GM19240 (cell line): ENCODE results near the gene B4GALNT2.
"Not testable (repeated sequence)": the region's sequence is repeated elsewhere in the genome, so short reads cannot be mapped to it uniquely, and the experiment has no call there.

Source experiments
- DNase-seq: peaks from one replicate; pipeline ENCODE4 v3.0.0; 2011; ENCODE audit warnings: low spot score; ENCODE audit not compliant: insufficient read length

The B4GALNT2 gene, protein sequence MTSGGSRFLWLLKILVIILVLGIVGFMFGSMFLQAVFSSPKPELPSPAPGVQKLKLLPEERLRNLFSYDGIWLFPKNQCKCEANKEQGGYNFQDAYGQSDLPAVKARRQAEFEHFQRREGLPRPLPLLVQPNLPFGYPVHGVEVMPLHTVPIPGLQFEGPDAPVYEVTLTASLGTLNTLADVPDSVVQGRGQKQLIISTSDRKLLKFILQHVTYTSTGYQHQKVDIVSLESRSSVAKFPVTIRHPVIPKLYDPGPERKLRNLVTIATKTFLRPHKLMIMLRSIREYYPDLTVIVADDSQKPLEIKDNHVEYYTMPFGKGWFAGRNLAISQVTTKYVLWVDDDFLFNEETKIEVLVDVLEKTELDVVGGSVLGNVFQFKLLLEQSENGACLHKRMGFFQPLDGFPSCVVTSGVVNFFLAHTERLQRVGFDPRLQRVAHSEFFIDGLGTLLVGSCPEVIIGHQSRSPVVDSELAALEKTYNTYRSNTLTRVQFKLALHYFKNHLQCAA

DNA sequence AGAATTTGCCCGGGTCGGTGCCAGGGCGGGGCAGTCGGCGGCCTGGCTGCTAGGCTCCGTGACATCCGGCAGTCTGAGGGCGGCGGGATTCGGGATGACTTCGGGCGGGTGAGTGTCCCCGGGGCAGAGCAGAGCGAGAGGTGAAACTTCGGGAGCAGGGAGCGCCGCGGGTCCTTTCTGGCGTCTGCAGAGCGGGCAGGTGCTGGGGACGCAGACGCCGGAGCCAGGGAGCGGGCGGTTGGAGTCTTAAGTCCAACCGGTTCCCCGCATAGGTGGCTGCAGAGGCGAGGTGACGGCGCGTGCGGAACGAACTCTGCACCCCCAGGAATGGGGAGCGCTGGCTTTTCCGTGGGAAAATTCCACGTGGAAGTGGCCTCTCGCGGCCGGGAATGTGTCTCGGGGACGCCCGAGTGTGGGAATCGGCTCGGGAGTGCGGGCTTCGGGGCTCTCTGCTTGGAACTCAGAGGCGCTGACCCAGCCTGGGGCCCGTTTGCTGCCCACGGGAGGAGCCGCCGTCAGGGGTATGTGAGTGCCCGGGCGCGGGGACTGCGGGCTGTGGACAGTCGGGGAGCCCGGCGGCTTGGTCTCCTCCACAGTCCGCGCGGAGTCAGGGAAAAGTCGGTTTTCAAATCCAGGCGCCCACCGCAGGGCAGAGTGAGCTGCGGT is at the start of gene B4GALNT2:
Gene B4GALNT2 (plus strand): TSS at position 71 of the 666 bp plus-strand sequence. CDS start 24 bp downstream, at position 95.
- DNase-seq = no peak

DNA sequence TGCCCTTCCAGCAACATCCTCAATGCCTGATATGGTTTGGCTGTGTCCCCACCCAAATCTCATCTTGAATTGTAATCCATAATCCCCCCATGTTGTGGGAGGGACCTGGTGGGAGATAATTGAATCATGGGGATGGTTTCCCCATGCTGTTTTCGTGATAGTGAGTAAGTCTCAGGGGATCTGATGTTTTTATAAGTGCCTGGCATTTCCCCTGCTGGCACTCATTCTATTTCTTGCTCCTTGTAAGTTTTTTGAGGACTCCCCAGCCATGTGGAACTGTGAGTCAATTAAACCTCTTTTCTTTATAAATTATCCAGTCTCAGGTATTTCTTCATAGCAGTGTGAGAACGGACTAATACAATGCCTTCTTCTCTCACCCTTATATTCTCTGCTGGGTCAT is 47.5 kb upstream of the B4GALNT2 start:
- not testable (repeated sequence) for DNase-seq

DNA sequence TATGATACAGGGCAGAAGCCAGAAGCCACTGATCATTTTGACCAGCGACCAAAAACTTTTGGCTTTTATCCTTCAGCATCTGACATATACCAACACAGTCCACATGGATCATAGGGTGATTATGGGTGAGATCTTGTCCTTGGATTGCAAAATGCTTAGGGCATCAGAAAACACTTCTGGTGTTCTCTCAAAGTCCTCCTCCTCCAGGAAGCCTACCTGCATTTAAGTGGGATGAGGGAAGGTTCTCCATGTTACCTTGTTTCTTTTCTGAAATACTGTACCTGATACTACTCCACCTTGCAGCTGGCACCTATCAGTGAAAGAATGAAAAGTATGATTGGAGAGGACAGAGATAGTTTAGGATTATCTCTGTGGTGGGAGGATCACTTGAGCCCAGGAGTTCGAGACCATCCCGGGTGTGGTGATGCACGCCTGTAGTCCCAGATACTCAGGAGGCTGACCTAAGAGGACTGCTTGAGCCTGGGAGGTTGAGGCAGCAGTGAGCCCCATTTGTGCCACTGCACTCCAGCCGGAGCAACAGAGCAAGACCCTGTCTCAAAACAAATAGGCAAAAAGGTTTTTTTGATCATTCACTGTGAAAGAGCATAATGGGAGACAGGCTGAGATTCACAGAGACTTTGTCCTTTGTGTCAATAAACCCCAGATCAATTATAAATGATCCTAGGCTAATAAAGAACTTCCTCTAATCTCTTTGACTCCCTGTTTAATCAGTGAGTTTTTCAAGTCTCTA is 46.8 kb upstream of the B4GALNT2 start:
- no peak for DNase-seq

DNA sequence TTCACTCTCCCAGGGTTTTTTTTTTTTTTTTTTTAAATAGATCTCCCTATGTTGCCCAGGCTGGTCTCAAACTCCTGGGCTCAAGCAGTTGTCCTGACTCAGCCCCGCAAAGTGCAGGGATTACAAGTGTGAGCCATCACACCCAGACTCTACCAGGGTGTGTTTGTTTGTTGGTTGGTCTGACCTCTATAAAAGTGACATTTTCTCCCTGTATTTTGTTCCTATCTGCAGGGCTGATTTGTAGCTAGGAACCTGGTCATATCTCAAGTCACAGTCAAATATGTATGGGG is 46.3 kb upstream of the B4GALNT2 start:
- DNase-seq = no peak

DNA sequence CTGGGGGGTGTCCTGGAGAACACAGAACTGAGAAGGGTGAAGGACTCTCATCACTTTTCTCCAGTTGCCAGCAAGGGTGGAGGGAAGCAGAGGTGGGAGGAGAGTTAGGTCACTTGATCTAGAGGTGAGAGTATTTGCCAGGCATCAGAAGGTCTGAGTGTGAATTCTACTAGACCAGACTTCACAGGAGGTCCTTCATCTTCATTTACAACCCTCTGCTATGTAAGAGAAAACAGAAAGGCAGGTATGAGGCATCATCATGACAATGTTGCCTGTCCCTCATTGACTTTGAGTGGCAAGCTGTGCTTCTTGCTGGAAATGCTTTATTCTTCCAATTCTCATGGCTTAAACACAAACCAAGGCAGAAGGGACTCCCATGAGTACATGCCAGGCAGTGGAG is 45.9 kb upstream of the B4GALNT2 start:
- no peak for DNase-seq

DNA sequence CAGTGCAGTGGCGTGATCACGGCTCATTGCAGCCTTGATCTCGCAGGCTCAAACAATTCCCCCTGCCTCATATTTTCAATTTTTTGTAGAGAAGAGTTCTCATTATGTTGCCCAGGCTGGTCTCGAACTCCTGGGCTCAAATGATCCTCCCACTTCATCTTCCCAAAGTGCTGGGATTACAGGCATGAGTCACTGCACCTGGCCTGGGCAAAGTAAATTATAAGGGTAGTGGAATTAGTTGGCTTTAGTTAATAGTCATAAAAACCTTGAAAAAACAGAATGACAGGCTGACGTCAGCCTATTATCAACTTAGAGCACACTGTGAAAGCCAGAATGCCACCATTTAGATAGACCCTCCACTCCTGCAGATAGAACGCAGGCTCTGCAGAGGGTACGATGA is 43.5 kb upstream of the B4GALNT2 start:
- no peak for DNase-seq

DNA sequence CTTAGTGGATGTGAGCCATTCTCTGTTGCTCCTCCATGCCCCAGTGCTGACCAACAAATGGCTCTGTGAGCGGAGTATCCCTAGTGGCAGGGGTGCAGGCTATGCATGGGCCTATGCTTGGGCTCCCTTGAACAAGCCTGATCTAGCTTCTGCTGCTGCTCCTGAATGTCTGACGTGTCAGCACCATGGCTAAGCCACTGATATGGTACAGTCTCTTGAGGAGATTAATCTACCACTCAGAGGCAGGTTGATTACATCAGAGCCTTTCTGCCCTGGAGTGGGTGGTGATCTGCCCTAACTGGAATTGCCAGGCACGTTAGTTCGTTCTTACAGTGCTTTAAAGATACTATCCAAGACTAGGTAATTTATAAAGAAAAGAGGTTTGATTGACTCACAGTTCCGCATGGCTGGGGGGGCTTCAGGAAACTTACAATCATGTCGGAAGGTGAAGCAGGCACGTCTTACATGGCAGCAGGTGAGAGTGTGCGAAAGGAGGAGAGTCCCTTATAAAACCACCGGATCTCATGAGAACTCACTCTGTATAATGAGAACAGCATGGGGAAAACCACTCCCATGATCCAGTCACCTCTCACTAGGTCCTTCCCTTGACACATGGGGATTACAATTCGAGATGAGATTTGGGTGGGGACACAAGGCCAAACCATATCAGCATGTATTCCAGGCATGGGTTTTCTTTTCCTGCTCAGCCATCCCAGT is 41.5 kb upstream of the B4GALNT2 start:
- DNase-seq = no peak

DNA sequence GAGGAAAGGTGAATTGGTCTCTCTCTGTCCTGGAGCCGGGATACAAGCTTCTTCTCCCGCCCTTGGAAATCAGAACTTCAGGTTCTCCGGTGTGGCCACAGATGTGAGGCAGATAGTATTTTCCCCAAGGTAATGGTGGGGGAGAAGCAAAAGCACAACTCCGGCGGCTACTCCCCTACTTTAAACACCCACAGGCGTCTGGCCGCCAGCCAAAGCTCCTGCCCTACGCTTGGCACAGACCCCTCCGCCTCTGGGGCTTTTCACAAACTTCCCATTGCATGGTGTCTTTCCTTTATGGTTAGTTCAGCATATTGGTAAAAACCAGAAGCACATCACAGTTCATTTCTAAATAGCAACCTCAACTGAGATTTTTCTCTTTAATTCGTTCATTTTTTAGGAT is 39.4 kb upstream of the B4GALNT2 start:
- DNase-seq = no peak

DNA sequence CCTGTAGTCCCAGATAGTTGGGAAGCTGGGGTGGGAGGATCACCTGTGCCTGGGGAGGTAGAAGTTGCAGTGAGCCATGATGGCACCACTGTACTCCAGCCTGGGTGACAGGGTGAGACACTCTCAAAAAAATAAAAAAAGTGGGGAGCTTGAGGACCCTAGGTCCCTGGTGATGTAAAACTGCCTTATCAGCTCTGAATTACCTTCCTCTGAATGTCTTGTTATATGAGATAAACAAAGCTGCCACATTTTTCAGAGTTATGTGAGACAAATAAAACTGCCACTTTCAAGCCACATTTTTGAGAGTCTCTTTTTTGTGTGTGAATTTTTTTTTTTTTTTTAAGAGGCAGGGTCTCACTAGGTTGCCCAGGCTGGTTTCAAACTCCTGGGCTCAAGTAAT is 32.0 kb upstream of the B4GALNT2 start:
- no peak for DNase-seq

DNA sequence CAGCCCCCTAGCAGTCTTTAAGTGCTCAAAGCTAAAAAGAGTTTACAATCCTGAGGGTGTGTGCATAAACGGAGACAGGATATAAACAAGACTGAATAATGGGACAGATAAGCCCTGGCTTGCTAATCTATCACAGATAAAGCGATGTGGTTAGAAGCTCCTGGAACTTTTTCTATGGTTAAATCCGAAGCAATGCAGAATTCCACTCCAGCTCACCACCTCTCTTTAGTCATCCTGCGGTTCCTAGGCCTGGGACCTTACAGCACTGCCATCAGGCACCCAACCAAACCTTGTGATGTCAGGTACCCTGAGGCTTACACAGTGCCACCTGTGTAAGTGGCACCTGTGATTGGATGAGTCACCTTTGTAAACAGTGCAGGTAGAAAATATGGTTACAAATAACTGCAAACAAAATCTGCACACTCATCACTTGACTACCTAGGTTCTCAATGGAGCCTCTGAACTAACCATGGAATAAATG is 31.5 kb upstream of the B4GALNT2 start:
- no peak for DNase-seq

DNA sequence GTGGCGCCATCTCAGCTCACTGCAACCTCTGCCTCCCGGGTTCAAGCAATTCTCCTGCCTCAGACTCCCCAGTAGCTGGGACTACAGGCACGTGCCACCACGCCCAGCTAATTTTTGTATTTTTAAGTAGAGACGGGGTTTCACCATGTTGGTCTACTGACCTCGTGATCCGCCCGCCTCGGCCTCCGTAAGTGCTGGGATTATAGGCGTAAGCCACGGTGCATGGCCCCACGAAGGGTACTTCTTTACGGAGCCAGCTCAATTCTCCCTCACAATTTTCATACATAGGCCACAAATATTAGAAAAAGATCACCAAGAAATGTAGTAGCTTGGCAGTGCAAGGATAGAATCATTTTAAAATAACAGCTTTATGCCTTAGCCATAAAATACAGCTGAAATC is 29.2 kb upstream of the B4GALNT2 start:
- not testable (repeated sequence) for DNase-seq

DNA sequence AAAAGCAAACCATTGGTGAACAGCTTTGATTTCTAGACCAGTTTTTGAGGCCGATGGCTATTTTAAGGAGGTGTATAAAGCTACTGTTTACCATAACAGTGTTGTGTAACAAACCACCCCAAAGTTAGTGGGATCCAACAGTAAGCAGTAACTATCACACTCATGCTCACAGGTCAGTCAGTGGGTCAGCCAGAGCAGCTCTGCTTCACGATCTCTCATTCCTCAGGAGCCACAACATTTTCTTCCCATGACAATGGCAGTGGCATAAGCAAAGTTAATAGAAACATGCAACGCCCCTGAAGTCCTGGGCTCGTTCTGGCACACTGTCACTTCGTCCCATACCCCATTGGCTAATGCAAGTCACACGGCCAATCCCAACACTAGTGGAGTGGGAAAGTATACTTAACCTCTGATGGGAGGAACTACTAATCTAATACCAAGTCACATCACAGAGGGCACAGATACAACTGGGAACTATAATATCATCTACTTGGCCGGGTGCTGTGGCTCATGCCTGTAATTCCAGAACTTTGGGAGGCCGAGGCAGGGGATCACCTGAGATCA is 28.0 kb upstream of the B4GALNT2 start:
- no peak for DNase-seq

DNA sequence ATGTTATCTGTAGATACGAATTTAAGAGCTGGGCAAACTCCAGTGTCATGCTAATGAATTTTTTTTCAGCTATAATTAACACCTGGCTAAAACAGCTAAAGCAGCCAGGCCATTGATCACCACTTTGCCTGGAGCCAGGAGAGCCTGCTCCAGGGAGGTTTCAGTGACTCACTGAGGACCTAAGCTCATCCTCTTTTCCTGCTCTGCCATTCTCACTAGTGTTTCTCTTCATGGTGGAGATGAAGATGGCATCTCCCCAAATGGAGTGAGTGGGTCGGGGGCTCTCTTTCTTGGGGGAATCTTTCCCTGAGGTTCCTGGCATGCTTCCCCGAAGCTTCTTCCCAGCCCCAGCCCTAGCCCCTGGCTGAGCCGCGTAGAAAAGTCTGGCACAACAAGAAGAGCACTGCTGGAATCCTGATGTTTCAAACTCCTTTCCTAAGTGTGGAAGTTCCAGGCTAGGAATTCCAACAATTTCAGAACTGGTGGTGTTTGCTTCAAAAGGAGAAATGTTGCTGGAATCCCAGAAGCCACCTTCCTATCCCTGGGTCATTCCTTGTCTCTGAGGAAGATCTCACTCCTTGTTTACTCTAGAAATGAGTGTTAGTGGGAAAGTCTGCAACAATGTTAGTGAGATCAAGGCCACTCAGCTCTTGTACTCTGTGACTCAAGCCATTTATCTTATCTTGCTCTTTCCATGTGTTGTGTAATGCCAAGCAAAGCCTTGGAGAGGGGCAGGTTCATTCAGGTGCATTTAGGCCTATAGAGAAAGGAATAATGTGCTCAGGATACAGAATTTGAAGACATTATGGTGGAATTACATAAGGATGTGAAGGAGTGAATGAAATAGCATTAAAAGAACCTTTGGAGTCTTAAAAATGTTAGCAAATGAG is 26.0 kb upstream of the B4GALNT2 start:
- DNase-seq = no peak

DNA sequence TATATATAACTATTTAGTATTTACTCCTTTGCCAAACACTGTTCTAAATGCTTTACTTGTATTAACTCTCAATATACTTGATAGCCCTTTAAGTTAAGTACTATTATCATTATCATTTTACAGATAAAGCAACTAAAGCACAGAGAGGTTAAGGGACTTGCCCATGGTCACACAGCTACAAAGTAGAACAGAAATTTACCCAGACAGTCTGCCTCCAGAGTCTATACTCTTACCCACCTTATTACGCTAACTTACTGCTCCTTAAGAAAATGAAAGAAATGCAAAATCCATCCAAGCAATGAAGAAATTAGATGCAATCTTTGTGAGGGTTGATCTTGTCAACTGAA is 25.4 kb upstream of the B4GALNT2 start:
- no peak for DNase-seq

DNA sequence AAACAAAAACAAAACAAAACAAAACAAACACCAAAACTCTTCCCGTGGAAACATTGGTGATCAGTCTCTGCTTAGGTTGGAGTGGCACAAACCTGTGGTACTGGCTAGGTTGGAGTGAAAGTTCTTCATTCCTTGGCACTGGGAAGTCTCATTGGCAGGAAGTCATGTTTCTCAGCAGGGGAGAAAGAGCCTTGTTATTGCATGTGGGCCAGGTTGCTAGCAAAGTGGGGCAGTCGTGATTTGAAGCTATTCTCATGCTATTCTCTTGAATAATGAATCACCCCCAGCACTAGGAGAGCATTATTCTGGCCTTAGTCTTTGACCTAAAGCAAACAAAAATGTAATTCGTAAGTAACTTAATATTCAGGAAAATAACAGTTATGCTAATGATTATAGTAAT is 24.3 kb upstream of the B4GALNT2 start:
- DNase-seq = no peak

DNA sequence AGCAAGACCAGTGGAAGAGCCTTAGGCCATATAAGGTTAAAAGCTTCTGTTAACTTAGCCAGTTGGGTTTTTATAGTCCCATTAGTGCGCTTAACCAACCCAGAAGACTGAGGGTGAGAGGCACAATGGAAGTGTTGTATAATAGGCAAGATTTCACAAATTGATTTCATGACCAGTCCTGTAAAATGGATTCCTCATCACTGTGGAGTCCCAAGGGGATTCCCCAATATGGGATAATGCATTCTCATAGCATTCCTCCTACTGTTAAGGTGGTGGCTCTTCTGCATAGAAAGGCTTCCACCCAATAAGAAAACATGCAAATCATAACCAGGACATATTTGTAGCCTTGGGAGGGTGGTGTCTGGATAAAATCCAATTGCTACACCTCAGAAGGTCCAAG is 22.1 kb upstream of the B4GALNT2 start:
- DNase-seq = no peak

DNA sequence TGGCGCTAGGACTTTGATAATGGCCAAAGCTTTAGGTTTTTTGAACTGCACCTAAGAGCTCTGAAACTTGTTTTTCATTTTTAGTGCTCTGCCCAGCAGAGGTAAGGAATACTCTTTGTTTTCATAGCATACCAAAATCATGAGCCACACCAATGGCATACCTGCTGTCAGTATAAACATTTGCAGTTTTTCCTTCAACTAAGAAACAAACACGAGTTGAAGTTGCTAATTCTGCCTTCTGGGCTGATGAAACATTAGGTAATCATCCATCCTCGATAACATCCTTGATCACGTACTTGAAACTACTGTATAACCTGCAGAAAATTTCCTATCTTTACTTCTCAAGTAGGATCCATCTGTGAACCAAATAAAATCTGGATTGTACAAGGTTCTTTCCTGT is 20.6 kb upstream of the B4GALNT2 start:
- DNase-seq = no peak

DNA sequence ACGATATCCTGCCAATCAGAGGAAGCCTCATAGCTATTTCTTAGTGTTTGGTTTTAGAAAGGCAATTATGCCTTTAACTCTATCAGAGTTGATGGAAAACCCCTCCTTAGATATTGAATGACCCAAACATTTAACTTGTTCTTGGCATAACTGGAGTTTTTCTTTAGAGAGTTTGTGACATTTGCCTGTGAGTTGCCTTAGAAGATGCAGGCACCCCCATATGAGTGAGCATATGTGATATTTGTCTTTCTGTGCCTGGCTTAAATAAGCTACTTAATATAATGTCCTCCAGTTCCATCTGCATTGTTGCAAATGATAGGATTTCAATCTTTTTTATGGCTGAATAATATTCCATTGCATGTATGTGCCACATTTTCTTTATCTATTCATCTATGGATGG is 19.6 kb upstream of the B4GALNT2 start:
- no peak for DNase-seq

DNA sequence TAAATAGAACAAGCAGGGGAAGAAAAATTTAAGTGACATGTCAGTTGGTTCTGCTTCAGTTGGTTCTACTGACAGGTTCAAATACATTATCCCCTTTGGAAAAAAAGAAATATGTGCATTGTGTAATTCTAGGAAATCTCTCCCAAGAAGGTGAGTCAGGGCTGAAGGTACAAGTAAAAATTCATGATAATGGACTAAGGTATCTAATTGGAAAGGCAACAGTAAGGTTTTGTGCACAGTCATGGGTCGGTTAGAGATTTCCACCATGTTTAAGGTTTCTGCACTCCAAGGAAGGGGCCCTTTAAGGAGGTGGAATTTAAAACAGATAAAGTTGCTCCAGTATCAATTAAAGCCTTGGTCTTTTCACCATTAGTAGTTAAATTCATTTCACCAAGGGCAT is 17.9 kb upstream of the B4GALNT2 start:
- DNase-seq = no peak

DNA sequence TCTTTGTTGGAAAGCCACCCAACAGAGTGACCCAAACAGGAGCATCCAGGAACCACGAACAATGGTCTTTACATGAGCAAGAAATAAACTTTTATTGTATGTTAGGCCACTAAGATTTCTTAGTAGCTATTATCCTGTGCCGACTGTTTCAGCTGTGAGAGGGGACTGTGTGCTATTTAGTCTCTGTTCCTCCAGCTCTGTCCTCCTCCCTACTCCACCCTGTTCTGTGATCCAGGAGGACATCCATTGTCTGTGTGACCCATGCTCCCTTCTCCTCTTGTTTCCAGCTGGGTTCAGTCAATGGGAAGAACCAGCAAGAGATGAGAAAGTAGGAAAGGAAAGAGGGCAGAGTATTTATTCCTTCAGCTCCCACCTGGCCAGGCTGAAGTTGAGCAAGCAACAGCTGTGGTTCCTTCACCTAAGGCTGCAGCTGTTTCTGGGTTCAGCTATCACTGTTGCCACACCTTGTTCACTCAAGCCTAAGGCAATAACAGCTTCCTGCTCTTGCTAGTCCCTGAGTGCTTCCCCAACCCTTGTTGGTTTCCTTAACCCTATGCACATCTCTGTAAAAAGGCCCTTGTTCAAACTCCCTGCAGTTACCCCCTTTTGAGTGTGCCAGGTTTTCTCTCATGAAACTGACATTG is 14.9 kb upstream of the B4GALNT2 start:
- no peak for DNase-seq
